SK-N-SH (cell line): ENCODE measurements around the gene CACNA2D3. TPM values are rescaled to one million over a fixed set of nuclear protein-coding genes. Genes with fewer than 3 reads are reported as not detected.

Experiments used
- CTCF ChIA-PET: fragments of 300-600, 350-600 bp; formaldehyde crosslinking; extraction: SDS; loops from one replicate; lab custom pipeline; 2021; lab: Yijun Ruan, JAX
- POLR2A ChIA-PET: fragments of 350-600 bp; sonication (Branson Sonifier 250); formaldehyde crosslinking; extraction: SDS; loops from one replicate; lab custom pipeline; 2020; ENCODE audit warnings: antibody characterized with exemption, inconsistent platforms; lab: Yijun Ruan, JAX
- DNase-seq: peaks from one replicate; pipeline ENCODE4 v3.0.0; 2012
- H2AFZ ChIP-seq: fragments of 200-600 bp; sonication (generic); 2 replicates; pipeline ENCODE4 v1.8.1; 2016; ENCODE audit warnings: antibody characterized with exemption, mild to moderate bottlenecking, low read depth
- H3F3A ChIP-seq: fragments of 200-600 bp; sonication (generic); replicated peaks from 2 replicates; pipeline ENCODE3; 2016; ENCODE audit warnings: antibody characterized with exemption, mild to moderate bottlenecking; ENCODE audit not compliant: insufficient read depth
- H3K27ac ChIP-seq, 2 experiments: fragments of 200-500 bp in 1 of 2; fragments of 200-600 bp in 1 of 2; sonication (Bioruptor generic) in 1 of 2; sonication (generic), shearing (Covaris generic) in 1 of 2; 2 replicates each; pipeline versions ENCODE4 v1.5.1 to v1.6.1; 2014 to 2016; ENCODE audit warnings: low read depth in 2 of 2, inconsistent platforms in 1 of 2, low read length in 1 of 2, mild to moderate bottlenecking in 1 of 2, mixed read lengths in 1 of 2
- H3K27me3 ChIP-seq: fragments of 200-600 bp; sonication (generic), shearing (Covaris generic); 2 replicates; pipeline ENCODE4 v1.6.1; 2016; ENCODE audit warnings: mixed run types; ENCODE audit not compliant: insufficient read depth
- H3K36me3 ChIP-seq, 2 experiments: fragments of 200-500 bp in 1 of 2; fragments of 200-600 bp in 1 of 2; sonication (Bioruptor generic) in 1 of 2; sonication (generic) in 1 of 2; replicated peaks in 1 of 2; 2 replicates each; pipeline versions ENCODE3 to v1.5.1; 2014 to 2016; ENCODE audit warnings: low read length in 1 of 2, mild to moderate bottlenecking in 1 of 2; ENCODE audit not compliant: insufficient read depth in 2 of 2, control insufficient read depth in 1 of 2
- H3K4me1 ChIP-seq, 2 experiments: fragments of 200-500 bp in 1 of 2; fragments of 200-600 bp in 1 of 2; sonication (Bioruptor generic) in 1 of 2; sonication (generic), shearing (Covaris generic) in 1 of 2; 2 replicates each; pipeline versions ENCODE4 v1.5.1 to v1.6.1; 2014 to 2016; ENCODE audit warnings: low read depth in 1 of 2, low read length in 1 of 2, mixed run types in 1 of 2; ENCODE audit not compliant: insufficient read depth in 2 of 2, control insufficient read depth in 1 of 2
- H3K4me2 ChIP-seq: fragments of 200-600 bp; sonication (generic), shearing (Covaris generic); 2 replicates; pipeline ENCODE4 v1.6.1; 2017; ENCODE audit warnings: mixed run types
- H3K4me3 ChIP-seq, 2 experiments: fragments of 200-500 bp in 1 of 2; fragments of 200-600 bp in 1 of 2; sonication (Bioruptor generic) in 1 of 2; sonication (generic), shearing (Covaris generic) in 1 of 2; 2 replicates each; pipeline versions ENCODE4 v1.5.1 to v1.8.1; 2014 to 2016; ENCODE audit warnings: low read depth in 2 of 2, inconsistent platforms in 1 of 2, low read length in 1 of 2, mild to moderate bottlenecking in 1 of 2, mixed read lengths in 1 of 2, moderate library complexity in 1 of 2
- H3K79me2 ChIP-seq: fragments of 200-600 bp; sonication (generic); 2 replicates; pipeline ENCODE4 v1.8.1; 2017; ENCODE audit warnings: mild to moderate bottlenecking; ENCODE audit not compliant: insufficient read depth
- H3K9ac ChIP-seq: fragments of 200-600 bp; sonication (generic); 2 replicates; pipeline ENCODE4 v1.6.1; 2017; ENCODE audit warnings: mixed run types
- H3K9me2 ChIP-seq: fragments of 200-600 bp; sonication (generic); 2 replicates; pipeline ENCODE4 v1.6.1; 2017; ENCODE audit warnings: mixed run types
- H3K9me3 ChIP-seq: fragments of 200-600 bp; sonication (generic); 2 replicates; pipeline ENCODE4 v1.6.1; 2017; ENCODE audit warnings: mixed run types, mild to moderate bottlenecking, moderate library complexity
- H4K20me1 ChIP-seq: fragments of 200-600 bp; sonication (generic); 2 replicates; pipeline ENCODE4 v1.6.1; 2017; ENCODE audit warnings: mild to moderate bottlenecking, mixed run types; ENCODE audit not compliant: insufficient read depth
- CHD2 ChIP-seq: fragments of 150-350 bp; IDR thresholded peaks from 2 replicates; pipeline ENCODE4 v1.6.1; 2018; ENCODE audit warnings: low read length; ENCODE audit not compliant: partially characterized antibody
- EP300 ChIP-seq, 2 experiments: IDR thresholded peaks; 2 replicates each; pipeline versions ENCODE4 v1.4.0 to v1.6.1; 2012; ENCODE audit warnings: borderline replicate concordance in 1 of 2, low read depth in 1 of 2, low read length in 1 of 2
- EZH2phosphoT487 ChIP-seq: fragments of 200-600 bp; sonication (generic); IDR thresholded peaks from 2 replicates; pipeline ENCODE4 v1.6.1; 2017; ENCODE audit warnings: low read depth, mixed run types, mild to moderate bottlenecking, antibody characterized with exemption, moderate library complexity, borderline replicate concordance
- FOXJ3 ChIP-seq: sonication (generic); formaldehyde crosslinking; IDR thresholded peaks from 2 replicates; pipeline ENCODE4 v1.5.1; 2020; ENCODE audit warnings: mild to moderate bottlenecking, missing genetic modification reagents
- FOXM1 ChIP-seq: IDR thresholded peaks from 2 replicates; pipeline ENCODE4 v1.4.0; 2012; ENCODE audit warnings: low read depth, mild to moderate bottlenecking
- GABPA ChIP-seq: IDR thresholded peaks from 2 replicates; pipeline ENCODE4 v1.4.0; 2012; ENCODE audit warnings: low read depth, mild to moderate bottlenecking
- GATA2 ChIP-seq: sonication (generic); formaldehyde crosslinking; IDR thresholded peaks from 2 replicates; pipeline ENCODE4 v1.5.0; 2020; ENCODE audit warnings: mild to moderate bottlenecking, missing genetic modification reagents
- NFIC ChIP-seq: IDR thresholded peaks from 2 replicates; pipeline ENCODE4 v1.4.0; 2012; ENCODE audit warnings: borderline replicate concordance
- NRF1 ChIP-seq: IDR thresholded peaks from 2 replicates; pipeline ENCODE4 v1.6.1; 2012; ENCODE audit warnings: low read depth, mild to moderate bottlenecking, low read length
- RFX5 ChIP-seq: IDR thresholded peaks from 2 replicates; pipeline ENCODE4 v1.6.1; 2012; ENCODE audit warnings: mild to moderate bottlenecking, improper control_type of control experiment, low read length
- RXRA ChIP-seq: IDR thresholded peaks from 2 replicates; pipeline ENCODE4 v1.4.0; 2012; ENCODE audit warnings: low read depth, mild to moderate bottlenecking, borderline replicate concordance
- SIN3A ChIP-seq: IDR thresholded peaks from 2 replicates; pipeline ENCODE4 v1.6.1; 2012; ENCODE audit warnings: low read depth, mild to moderate bottlenecking, low read length, moderate library complexity, borderline replicate concordance
- TEAD4 ChIP-seq: IDR thresholded peaks from 2 replicates; pipeline ENCODE4 v1.4.0; 2012; ENCODE audit warnings: mild to moderate bottlenecking, borderline replicate concordance; ENCODE audit not compliant: insufficient read depth
- USF1 ChIP-seq: IDR thresholded peaks from 2 replicates; pipeline ENCODE4 v1.4.0; 2012; ENCODE audit warnings: low read depth, borderline replicate concordance
- WGBS: methylation state at CpG from one replicate; pipeline ENCODE4 v1.1.6; 2017; ENCODE audit warnings: low lambda C conversion rate; 5-methylcytosine and 5-hydroxymethylcytosine counted together
- polyA plus RNA-seq, 3 experiments: library from polyadenylated mRNA; depleted of rRNA; stranded (reverse); fragments of >200 nt; gene quantifications; 2 replicates each; pipeline ENCODE4 v1.2.3, GENCODE V29; 2012

CACNA2D3 gene
- polyA plus RNA-seq, 1 of the 3 experiments (the other 2 are of a cell fraction), result 0.15 TPM

DNA sequence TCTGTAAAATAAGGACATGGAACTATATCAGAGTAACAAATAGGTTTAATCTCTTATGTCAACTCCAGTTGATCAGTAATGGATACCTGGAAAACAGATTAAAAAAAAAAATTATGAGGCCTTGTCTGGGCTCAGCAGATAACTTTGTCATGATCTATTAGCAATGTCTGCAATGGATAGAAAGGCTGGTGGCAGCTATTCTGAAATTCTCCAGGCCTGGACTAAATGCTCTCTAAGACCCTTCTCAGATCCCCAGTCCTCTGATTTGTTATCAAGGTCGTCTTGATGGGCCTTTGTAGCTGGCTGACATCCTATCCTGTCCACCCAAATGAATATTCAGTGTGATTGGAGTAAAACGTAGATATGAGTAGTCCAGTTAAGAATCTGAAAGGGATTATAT, 791.8 kb downstream of the CACNA2D3 start:
- POLR2A ChIA-PET, result no interaction called here
- CTCF ChIA-PET, result no interaction called here
- H3K79me2 ChIP-seq, result no peaks in the 10 kb centered on the region
- no peaks in the 10 kb centered on the region for H3K36me3 ChIP-seq
- no peak overlapping the region for H2AFZ ChIP-seq
- no peak overlapping the region for H3K27ac ChIP-seq
- no peaks in the 10 kb centered on the region for H3K9me3 ChIP-seq
- H3K4me2 ChIP-seq, result no peak overlapping the region
- H3K4me1 ChIP-seq, result peaks cover 5 to 19% of the 10 kb centered on the region in 2 experiments
- DNase-seq, result peak; percentile 45
- 19% methylated on average over 2 of the region's 2 CpGs for WGBS
- H3K27me3 ChIP-seq, result no peaks in the 10 kb centered on the region
- peaks cover 29% of the 10 kb centered on the region for H3F3A ChIP-seq
- TF ChIP-seq EP300 (IDR thresholded peaks at IDR 0.05; ENCODE audit: borderline replicate concordance in 1 of 2, low read depth in 1 of 2, low read length in 1 of 2) (no peak), GATA2 (peak; percentile 44; the same call in 1 of the 2 replicates)
- H4K20me1 ChIP-seq, result no peaks in the 10 kb centered on the region
- no peak overlapping the region for H3K4me3 ChIP-seq
- H3K9me2 ChIP-seq, result no peaks in the 10 kb centered on the region
- H3K9ac ChIP-seq, result no peak overlapping the region

DNA sequence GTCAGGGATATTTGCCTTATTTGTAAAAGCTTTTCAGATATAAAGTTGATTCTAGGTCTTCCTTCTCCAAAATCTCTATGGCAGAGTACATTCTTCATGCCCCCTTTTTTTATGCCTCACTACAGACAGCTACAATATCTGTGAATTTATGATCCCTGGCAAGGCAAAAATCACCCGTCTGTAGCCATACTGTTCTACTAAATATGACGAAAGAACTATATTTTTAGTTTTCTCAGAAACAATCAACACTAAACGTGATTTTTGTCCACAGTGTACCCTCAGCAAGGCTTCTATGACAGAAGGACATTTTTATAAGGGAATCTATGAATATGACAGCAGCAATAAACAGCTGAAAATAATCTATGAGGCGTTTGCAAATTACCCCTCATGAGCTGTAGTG, 792.8 kb downstream of the CACNA2D3 start:
- Histone ChIP-seq H3K27ac (no peak overlapping the region), H3K9ac (no peak overlapping the region), H3K4me1 (peaks cover 5 to 19% of the 10 kb centered on the region in 2 experiments), H4K20me1 (no peaks in the 10 kb centered on the region), H3K9me2 (no peaks in the 10 kb centered on the region), H3F3A (peaks cover 22% of the 10 kb centered on the region), H3K27me3 (no peaks in the 10 kb centered on the region), H3K9me3 (no peaks in the 10 kb centered on the region), H2AFZ (no peak overlapping the region), H3K4me2 (no peak overlapping the region), H3K79me2 (no peaks in the 10 kb centered on the region), H3K4me3 (no peak overlapping the region), H3K36me3 (no peaks in the 10 kb centered on the region)
- ChIA-PET CTCF (no interaction called here), POLR2A (no interaction called here)
- no peak for DNase-seq
- 83% methylated on average over 4 of the region's 4 CpGs for WGBS
- TF ChIP-seq RXRA (no peak), GATA2 (no peak), SIN3A (no peak), NFIC (no peak), TEAD4 (no peak), FOXJ3 (CRISPR knock-in tag) (no peak), EZH2phosphoT487 (no peak), USF1 (no peak), CHD2 (no peak), GABPA (no peak), NRF1 (no peak), RFX5 (no peak), FOXM1 (no peak)
